ENCODE results near the gene PDE7B.

The PDE7B gene

GRCh38 chr6:135890876-135891275 is 39.4 kb downstream of the PDE7B start:
- no peak for DNase-seq

DNA sequence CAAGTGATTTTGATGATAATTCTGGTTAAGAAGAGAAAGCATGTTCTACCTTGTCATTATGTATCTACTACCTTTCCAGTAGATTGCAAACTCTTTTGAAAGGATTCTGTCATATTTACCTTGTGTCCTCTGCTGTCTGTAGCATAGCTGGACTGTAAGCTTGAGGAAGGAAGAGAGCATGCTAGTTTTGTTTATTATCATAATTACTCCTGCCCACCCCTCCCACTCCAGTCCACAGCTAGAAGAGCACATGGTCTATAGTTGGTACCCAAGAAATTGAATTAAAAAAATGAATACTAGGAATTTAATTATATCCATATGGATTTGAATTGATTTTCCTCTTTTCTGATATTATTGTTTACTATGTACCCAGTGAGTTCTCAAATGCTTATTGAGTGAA is 40.2 kb downstream of the PDE7B start:
- no peak for DNase-seq

- DNase-seq: no peak
Observed at GRCh38 chr6:135895231-135895911, 43.9 kb downstream of the PDE7B start.

GRCh38 chr6:135897087-135897486 is 45.6 kb downstream of the PDE7B start:
- no peak for DNase-seq

- no peak for DNase-seq
Observed at GRCh38 chr6:135901774-135902524, 50.4 kb downstream of the PDE7B start.

DNA sequence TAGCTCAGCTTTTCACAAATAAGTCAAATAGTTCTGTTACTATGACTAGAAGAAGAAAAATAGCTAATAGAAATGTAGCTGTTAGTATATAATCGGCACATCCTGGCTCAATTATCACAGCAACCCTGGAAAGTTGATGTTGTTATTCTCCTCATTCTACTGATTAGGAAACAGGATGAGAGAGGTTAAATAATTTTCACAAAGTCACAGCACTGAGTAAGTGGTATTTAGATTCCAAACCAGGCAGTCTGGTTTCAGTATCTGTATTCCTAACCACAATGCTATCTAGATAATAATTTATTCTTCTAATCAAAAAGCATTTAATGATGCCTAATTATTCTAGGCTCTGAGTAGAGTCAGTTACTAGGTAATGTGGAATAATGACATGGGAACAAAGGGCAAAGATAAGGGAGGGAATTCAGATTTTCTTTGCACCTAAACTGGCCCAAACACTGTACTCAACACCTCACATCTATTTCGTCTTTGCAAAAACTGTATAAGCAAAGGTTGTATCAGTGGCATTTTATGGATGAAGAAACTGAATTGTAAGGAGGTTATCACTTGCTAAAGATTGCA is 51.3 kb downstream of the PDE7B start:
- no peak for DNase-seq

DNA sequence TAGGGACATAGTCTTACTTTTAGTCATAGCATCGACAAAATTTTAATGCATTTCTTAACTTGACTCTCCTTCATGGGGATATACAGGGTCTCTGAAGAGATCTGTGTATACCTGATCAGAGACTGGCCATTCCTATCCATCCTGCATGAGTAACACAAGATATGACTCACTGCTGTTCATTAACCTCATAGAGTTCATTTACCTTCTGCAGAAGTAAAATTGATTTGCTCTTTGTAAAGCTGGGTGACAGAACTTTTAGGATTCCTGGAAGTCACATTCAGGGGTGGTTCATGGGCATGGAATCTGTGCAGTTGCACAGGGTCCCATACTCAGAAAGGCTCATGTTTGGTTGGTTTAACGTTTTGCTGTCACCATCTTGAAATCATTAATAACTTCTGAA is 53.2 kb downstream of the PDE7B start:
- DNase-seq: no peak

- DNase-seq: peak; percentile 52
Observed at GRCh38 chr6:135905604-135906300, 54.3 kb downstream of the PDE7B start.

DNA sequence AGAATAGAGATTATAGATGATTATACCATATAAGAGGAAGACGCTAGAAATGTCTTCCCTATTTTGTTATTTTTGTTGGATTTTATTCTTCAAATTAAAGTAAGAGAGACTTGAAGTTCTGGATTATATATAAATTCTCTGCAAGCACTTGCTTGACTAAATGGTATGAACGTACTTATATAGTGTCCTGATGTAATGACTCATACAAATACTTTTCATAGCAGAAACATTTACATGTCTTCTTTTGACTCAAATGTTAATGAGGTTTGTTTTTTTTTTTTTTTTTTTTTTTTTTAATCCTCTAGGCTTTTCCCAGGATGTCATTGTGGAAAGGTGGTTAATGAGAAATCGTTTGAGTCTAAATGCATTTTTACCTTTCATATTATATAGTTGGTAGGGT is 55.0 kb downstream of the PDE7B start:
- DNase-seq: no peak

GRCh38 chr6:135906972-135907465 is 55.5 kb downstream of the PDE7B start:
- no peak for DNase-seq

GRCh38 chr6:135909737-135910387 is 58.4 kb downstream of the PDE7B start:
- peak; percentile 81 for DNase-seq

DNA sequence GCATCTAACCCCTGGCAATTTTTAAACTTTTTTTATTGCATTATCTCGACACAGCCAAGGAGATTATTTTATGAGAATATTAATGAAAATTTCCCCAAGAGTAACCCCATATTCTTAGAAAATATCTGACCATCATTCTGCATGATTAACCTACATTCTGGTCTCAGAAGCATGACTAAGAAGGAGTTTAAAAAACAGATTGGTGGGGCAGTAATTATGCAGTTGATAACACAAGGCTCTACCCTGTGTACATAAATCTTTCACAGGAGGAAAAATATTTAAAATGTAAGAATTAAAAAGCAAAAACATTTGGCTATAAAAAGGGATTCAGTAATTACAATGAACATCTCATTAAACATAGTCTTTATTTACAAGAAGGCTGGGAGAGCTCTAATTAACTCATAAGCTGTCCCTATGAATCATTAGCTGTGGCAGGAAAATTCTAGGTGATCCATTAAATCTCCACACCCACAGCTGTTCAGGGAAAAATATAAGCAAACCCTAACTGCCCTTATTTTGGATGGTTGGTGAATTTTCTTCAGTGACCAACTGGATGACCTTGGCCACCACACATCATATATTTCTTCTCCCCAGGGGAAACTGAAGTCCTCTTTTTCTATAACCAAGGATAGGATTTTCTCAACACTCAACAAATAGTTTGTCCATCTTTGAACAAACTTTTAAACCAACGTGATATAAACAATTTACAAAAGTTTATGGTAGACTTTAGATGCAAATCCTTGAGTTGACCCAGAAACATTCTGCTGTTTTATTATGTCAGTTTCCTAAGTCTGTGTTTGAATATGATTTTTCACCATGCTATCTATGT is 59.5 kb downstream of the PDE7B start:
- no peak for DNase-seq

GRCh38 chr6:135913785-135914184 is 62.3 kb downstream of the PDE7B start:
- no peak for DNase-seq

DNA sequence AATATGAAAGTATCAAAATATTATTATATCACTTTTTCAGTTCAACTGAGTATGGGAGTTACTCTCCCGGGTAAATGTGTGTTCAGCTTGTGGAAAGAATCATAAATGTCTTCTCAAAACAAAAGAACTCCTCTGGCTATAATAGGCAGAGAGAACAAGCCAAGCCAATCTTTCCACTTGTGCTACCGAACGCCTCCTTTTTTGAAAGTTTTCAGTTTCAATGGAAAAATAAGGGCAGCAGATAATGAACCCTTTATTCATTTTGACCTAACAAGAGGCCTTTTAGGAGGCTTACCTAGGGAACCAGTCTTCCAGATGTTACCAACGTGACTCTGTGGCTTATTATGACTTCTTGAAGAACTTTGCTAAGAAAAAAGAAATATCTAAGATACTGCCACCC is 67.5 kb downstream of the PDE7B start:
- no peak for DNase-seq

DNA sequence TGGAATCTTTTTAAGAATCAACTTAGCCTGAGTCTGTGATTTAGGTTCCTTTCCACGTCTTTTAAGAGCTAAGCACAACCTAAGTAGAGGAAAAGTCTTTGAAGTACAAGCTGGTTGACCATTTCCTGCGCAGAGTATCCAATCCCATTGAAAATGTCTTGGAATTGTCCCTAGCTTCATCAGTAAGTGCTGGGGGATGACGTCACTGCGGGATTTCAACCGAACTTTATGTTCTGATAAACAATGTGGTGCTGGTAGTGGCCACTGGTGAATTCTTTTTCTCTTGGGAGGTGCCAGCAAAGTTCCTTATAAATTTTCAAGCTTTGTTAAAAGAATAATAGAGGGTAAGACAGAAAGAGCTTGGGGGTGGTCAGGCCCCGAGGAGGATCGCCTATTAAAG is 69.2 kb downstream of the PDE7B start:
- no peak for DNase-seq

DNA sequence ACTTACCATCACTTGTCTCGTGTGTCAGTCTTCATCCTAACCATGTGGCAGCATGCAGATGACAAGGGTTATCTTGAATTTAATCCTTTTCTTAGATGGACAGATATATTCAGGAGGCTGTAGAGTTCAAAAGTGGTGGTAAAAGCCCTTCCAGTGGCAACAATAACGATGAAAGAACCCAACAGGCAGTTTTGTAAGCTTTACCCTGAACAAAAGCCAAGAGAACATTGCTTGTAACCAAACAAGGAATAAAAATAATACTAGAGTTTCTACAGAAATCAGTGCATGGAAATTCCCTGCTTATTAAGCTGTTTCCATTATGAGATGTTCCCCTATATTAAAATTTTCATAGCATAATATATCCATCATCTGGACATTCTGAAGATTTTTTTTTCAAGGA is 69.7 kb downstream of the PDE7B start:
- no peak for DNase-seq

DNA sequence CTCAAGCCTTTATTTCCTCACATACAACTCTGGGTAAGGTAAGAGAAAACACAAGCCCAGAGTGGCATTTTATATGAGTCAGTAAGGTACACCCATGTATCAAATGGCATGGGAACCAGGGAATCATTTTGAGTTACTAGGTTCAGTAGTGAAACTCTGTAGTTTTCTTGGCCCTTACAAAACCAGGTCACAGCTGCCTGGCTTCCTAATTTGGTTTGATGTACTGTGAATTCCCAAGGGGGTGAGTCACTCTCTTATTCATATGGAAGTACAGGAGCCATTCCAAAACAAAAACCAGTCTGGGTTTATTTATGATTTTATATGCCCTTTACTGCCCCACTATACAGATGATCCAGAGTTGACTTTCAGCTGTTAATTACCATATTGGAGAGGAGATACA is 70.7 kb downstream of the PDE7B start:
- DNase-seq: peak; percentile 76

DNA sequence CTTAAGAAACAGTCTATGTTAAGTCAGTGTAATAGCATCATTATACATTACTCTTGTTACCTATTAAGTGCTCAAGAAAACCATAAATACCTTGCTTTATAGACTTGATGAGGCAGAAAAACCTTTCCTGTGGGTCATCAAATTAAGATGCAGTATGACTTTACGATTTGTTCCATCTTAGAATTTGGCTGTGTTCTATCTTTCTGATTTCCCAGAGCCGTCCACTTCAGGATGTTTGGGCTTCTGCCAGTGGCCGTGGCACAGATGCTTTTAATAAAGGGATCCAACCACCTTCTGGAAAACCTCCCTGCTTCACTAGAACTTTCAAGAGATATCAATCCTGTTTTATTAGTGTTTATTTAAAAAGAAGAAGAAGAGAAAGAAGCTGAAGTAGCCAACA is 71.2 kb downstream of the PDE7B start:
- no peak for DNase-seq

- DNase-seq: no peak
Observed at GRCh38 chr6:135932651-135933050, 81.2 kb downstream of the PDE7B start.

- peak; percentile 71 for DNase-seq
Observed at GRCh38 chr6:135935941-135936601, 84.6 kb downstream of the PDE7B start.

- DNase-seq: no peak
Observed at GRCh38 chr6:135936606-135937005, 85.1 kb downstream of the PDE7B start.
